CD4-positive, alpha-beta T cell treated with Interleukin-2 at 100 ng/mL for 4 hours (primary cell): ENCODE data around the gene MSTN.

ENCODE experiments used
- DNase-seq: peaks from one replicate; pipeline ENCODE4 v3.0.0-alpha.2; 2020; ENCODE audit warnings: low spot score

MSTN gene

DNA sequence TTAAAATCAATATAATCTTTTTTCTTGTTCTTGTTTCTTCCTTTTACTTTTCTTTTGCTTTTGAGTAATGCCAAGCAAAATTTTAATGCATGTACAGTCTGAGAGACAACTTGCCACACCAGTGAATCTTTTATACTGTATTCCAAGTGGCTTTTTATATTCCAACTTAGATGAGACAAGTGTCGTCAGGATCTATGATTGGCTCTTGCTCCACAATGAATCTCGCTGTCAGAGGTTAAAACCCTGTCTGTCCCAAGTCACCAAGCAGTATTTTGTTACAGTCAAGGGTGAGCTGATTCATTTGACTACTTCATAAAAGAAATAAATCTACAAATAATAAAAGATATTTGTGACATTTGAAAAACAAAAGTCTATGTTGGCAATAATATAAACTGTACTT lies at the start of gene MSTN:
MSTN (minus strand) TSS at position 129 of the 400 bp plus-strand sequence. CDS start 133 bp downstream, outside the sequence.
- no peak for DNase-seq

GRCh38 chr2:190111166-190111565 lies 48.6 kb upstream of the MSTN start:
- no peak for DNase-seq

DNA sequence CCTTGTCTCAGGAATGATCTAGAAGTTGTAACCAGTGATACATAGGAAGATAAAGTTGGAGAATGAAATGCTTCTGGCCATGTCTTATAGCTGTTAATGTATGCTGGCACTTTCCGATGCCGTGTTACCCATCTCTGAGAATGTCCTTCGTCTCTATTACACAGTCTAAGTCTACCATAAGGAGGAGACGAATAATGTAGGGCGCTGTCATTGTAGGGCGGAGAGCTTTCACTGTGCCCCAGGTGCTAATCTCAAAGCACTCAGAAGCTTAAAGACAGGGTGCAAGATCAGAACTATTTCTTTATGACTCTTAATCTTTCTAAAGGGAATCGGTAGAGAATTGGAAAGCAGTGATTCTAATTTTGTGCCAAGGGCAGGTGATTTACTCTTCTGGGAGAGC lies 48.2 kb upstream of the MSTN start:
- DNase-seq: no peak

GRCh38 chr2:190110131-190110530 lies 47.6 kb upstream of the MSTN start:
- no peak for DNase-seq

DNA sequence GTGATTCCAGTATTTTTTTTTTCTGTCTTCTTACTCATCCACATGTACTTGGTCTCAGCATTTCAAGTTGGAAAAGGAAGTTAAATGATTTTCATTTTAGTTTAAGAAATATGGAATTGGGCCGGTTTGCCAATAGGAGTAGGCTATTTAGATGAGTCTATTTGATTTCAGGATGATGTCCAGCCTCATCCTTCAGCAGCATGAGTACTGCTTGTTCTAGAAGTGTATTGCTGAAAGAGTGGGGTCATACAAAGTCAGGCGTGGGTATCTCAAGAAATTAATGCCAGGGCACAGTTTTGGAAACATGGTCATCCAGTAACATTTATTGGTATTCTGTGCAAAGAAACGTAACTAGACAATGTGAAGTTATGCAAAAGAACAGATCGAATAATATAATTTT lies 44.9 kb upstream of the MSTN start:
- DNase-seq: no peak

DNA sequence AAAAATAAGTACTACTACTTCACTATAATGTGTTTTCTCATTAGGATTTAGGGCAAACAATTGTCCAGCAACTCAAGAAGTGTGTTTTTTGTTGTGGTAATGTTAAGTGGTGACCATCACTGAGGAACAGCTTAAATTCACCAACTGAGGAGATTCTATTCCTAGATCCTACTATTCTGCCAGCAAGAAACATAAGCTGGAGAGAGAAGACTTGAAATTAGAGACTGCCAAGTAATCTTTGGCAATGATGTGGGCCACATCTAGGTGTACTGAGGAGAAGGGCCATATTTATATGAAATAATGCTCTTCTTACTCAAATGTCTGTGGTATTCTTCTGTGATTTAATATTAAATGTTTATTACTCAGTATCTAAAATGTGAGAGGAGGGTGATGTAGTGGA lies 44.3 kb upstream of the MSTN start:
- DNase-seq: no peak

DNA sequence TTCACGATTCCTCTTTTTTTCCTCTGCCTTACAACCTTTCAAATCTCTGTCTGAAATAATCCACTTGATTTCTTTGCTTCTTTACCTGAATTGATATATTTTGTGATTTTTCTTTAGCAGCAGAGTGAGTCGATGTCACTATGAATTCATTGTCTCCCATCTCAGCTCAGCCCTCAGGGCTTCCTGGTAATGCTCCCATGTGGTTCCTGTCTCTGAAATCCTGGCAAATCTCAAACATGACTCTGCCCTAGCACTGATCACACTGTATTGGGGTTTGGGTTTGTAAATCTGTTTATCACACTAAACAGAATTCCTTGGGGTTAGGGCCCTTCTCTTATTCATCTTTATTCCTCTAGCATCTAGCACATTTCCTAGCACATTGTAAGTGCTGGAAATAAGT lies 43.0 kb upstream of the MSTN start:
- no peak for DNase-seq

GRCh38 chr2:190103144-190103543 lies 40.6 kb upstream of the MSTN start:
- DNase-seq: no peak

DNA sequence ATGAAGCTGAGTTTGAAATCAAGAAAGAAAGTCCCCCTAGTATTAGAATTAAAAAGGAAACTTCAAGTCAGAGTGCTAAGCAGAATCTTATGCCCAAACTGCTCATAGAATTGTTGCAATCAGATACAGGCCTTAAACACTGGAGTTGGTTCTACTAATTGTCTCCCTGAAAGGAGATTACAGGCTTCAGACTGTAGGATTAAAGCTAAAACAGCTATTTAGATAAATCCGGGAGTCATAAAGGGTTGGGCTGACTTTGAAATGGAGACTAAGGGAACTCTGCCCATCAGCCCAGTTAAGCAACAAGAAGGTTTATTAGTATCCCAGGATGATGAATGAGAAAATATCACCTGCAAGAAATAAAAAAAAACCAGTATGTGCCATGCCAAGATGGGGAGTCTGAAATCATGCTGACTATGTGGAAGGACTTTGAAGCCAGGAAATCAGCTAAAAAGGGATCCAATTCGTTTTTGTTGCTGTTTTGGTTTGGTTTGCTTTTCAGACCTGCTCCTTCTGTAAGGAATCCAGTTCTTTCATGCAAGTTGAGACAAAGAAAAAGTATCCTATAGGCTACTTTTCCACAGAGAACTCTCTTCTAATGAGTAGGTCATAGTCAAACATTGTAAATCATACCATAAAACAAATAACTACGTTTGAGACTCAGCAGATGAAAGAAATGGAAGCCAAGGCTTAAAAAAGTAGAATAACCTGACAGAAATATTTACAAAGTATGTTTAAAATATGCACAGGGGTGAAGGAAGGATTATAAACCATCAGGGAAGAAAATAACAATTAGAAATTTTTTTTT lies 37.6 kb upstream of the MSTN start:
- no peak for DNase-seq

- DNase-seq: no peak
Observed at GRCh38 chr2:190098851-190099250, 36.3 kb upstream of the MSTN start.

- DNase-seq: no peak
Observed at GRCh38 chr2:190097115-190097514, 34.6 kb upstream of the MSTN start.

DNA sequence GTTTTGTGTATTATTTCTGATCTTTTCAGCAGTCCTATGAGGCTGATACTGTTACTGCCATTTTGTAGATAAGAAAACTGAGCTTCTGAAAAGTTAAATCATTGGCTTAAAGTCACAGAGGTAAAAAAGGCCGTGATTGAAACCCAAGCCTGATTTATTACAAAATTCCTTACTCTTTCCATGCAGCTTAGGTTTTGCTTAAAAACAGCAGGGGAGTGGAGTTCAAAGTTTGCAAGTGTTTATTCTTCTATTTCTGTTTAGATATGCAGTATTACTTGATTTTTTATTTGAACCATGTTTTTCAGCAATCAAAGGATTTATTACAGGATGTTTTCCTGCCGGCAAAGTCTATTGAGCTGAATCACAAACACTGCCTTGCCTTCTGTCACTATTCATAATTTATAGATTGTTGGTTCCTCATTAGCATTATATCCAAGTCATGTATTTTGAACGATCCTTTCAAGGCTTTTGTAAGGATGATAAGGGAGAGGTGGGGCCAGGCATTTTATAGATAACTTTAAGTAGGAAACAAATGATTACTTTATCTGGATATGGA lies 31.9 kb upstream of the MSTN start:
- DNase-seq: no peak

DNA sequence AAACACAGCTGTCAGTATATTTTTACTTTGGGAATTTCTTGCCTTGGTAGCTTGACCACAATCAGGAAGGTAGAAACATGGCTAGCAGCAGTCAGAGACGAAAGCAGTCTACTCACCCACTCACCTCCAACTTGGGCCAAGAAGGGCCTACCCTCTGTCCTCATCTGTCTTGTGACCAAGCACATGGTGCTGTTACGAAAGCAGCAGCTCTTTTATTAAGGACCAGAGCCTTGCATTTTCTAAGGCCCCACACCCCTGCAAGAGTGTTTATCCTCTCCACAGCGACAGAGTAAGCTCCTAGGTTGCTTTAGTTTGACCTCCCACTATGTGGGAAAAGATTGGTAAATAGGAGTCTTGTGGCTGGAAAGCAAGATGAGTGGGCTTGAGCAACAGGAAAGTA lies 31.3 kb upstream of the MSTN start:
- DNase-seq: no peak

DNA sequence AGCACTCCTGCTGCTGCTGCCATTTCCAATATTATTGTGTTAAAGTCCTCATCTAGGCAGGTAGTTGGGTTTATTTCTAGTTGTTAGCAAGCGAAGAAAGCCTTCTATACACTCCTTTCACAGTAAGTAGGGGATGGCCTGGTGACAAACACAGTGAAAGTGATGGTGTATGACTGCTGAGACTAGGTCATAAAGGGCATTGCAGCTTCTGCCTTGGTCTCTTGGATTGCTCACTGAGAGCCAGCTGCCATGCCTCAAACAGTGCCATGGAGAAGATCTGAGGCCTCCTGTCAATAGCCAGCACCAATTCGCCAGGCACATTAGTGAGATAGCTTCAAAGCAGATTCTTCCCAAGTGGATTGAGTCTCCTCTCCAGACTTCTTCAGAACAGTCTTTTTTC lies 27.6 kb upstream of the MSTN start:
- DNase-seq: no peak

GRCh38 chr2:190088917-190089316 lies 26.4 kb upstream of the MSTN start:
- DNase-seq: peak; percentile 64

- DNase-seq: no peak
Observed at GRCh38 chr2:190084704-190085103, 22.2 kb upstream of the MSTN start.

GRCh38 chr2:190082118-190082517 lies 19.6 kb upstream of the MSTN start:
- no peak for DNase-seq

GRCh38 chr2:190080527-190081049 lies 18.1 kb upstream of the MSTN start:
- no peak for DNase-seq

- DNase-seq: no peak
Observed at GRCh38 chr2:190079160-190079559, 16.6 kb upstream of the MSTN start.

GRCh38 chr2:190075623-190076022 lies 13.1 kb upstream of the MSTN start:
- DNase-seq: no peak

DNA sequence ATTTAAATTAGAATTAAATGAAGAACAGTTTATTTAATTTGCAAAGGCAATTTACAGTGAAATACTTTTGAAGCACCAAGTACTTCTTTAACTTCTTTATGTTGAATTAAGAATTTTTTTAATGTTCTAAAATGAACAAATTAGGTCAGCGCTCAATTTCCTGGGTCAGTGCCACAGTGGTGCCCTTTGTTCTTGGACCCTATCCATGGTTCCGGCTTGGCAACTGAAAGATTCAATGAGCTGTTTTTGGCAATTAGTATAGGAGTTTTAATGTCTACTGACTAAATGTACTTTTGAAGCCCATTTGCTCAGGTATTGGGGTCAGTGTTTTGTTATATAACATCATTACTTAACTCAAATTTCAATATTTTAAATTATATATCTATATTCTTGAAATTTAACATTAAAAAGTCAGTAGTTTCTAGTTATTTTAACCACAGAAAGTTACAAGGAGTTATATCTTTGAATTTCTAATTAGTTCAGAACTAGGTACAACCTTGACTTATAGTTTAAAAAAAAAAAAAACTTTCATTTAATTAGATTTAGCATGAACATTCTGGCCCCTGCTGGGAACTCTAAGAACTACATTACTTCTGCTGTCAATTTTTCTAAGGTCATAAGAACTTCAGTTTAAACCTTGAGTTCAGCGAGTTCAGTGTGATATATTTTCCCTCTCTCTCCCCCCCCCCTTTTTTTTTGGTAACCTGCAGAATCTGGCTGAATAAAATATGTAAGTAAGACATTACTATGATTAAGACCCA lies 7.6 kb upstream of the MSTN start:
- DNase-seq: peak; percentile 44

DNA sequence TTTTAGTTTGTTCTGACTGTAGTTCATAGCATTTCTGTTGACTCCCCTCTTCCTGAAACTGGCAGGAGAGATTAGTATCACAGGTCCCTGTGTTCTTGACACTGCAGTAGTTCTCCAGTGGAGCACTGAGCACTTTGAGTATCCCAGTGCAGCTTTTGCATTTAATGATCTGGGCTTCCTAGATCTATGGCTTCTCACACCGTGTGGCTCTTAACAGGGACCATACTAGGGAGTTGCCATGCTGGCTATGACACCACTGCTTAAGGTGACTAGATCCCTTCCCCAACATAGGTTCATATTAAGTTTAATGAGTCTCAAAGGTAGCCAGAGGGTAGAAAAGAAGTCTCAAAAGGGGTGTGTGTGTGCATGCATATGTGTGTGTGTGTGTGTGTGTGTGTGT lies 6.2 kb upstream of the MSTN start:
- no peak for DNase-seq

GRCh38 chr2:190065839-190066238 lies 3.3 kb upstream of the MSTN start:
- DNase-seq: no peak
